Measurements from ENCODE around the gene DHRSX.

DHRSX gene

DNA sequence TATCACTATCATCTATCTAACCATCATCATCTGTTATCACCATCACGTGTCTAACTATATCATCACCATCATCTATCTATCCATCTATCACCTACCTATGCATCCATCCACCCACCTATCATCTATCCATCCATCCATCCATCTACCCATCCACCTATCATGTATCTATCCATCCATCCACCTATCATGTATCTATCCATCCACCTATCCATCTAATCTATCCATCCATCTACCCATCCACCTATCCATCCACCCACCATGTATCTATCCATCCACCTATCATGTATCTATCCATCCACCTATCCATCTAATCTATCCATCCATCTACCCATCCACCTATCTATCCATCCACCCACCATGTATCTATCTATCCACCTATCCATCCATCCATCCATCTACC, 316.7 kb downstream of the DHRSX start:
- no peak for DNase-seq

DNA sequence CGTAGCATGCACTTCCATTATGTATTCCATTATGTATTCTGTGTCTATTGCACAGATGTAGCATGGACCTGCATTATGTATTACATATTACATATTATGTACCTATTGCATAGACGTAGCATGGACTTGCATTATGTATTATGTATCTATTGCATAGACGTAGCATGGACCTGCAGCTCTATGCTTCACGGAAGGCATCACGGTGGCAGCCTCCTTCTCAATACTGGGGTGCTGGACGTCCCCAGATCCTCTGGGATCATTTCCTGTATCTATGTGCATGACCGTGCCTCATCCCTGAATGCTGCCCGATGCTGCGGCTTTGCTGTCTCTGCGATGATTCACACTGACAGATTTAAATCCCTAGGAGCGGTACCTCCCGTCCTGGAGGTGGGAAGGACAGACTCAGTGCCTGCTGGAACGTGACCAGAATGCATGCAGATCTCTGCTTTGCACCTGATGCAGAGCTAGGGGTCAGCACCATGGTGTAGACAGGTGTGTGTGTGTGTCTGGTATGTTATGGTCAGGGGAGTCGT, 317.5 kb downstream of the DHRSX start:
- DNase-seq = no peak

DNA sequence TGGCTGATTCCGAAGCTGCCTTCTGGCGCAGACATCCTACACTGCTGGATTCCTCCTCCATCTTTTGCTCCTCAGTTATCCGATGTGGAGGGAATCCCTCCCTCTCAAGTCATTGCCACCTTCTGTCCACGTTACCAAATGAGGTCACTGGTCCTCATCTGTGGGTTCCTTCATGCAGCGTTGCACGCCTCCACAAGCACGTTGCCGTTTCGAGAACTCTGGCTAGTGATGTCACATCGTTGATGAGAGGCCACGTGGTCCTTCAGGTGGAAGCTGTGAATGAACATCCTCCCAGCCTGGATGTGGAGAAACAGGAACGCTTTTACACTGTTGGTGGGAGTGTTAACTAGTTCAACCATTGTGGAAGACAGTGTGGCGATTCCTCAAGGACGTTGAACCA, 323.2 kb downstream of the DHRSX start:
- DNase-seq = no peak

DNA sequence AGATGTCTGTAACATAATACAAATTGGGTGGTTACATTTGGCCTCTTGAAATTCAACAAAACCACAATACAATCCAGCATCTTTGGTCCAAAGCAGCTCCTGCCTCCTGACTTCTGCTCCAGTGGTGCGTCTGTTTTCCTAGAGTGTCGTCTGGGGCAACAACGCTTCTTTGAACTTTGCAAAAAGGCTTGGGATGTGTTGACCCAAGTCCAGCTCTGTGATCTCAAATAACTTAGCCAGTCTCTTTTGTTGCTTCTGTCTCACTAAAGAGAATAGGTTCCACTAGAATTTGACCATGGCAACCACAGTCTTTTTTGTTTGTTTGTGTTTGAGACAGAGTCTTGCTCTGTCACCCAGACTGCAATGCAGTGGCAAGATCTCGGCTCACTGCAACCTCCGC, 324.0 kb downstream of the DHRSX start:
- DNase-seq = no peak

DNA sequence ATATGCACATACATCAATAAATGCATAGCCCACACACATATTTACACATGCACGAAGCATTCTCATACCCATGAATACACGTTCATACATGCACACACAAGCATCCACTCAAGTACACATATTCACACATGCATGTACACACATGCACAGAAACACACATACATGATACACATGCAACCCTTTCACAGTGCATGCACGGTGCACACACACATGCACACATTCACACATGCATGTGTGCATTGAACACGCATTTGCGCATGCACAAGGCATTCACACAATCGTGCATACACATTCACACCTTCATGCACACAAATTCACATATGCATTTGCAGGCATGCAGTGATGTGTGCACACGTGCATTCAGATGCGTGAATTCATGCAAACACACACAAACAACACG, 324.5 kb downstream of the DHRSX start:
- DNase-seq = no peak

DNA sequence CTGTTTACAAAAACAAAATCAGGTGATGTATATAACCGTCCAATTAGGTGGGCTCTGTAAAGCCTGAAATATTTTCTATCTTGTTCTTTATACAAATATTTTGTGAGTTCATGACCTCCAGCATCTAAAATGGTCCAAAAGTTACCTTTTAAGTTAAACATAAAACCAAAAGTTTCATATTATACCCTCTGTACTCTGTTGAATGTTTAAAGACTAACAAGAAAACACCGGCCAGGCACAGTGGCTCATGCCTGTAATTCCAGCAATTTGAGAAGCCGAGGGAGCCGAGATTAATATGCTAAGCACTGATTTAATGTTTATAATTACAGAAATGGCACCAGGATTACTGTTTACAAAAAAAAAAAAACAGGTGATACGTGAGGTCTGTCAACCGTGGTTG, 328.4 kb downstream of the DHRSX start:
- no peak for DNase-seq

Measured in NCI-H2029 (cell line).